A172 (cell line): Measurements from ENCODE around the gene SLC30A5. TPM values are rescaled to one million over a fixed set of nuclear protein-coding genes. Genes with fewer than 3 reads are reported as not detected.
"Not testable (repeated sequence)": the region's sequence is repeated elsewhere in the genome, so short reads cannot be mapped to it uniquely, and the experiment has no call there.

ENCODE experiments used
- DNase-seq: peaks from one replicate; pipeline ENCODE4 v3.0.0-alpha.2; 2015; ENCODE audit warnings: low spot score
- total RNA-seq: library from RNA; depleted of rRNA; stranded (reverse); fragments of >200 nt; shearing (Covaris generic); gene quantifications from 2 replicates; pipeline ENCODE4 v1.2.3, GENCODE V29; 2014; rRNA removed

SLC30A5 gene
- total RNA-seq: 88.0 and 93.4 TPM in 2 replicates

GRCh38 chr5:69093771-69094482, at the start of gene SLC30A5:
Gene SLC30A5, plus strand, starts transcription at chr5:69094014. Its CDS starts 242 bp downstream, at chr5:69094256.
- peak; percentile 99 for DNase-seq

- DNase-seq: not testable (repeated sequence)
Measured at GRCh38 chr5:69045213-69045612, 48.6 kb upstream of the SLC30A5 start.

GRCh38 chr5:69046375-69046957, 47.3 kb upstream of the SLC30A5 start:
- DNase-seq: peak; percentile 41

- no peak for DNase-seq
Measured at GRCh38 chr5:69048230-69048629, 45.6 kb upstream of the SLC30A5 start.

- no peak for DNase-seq
Measured at GRCh38 chr5:69049151-69049550, 44.7 kb upstream of the SLC30A5 start.

GRCh38 chr5:69049796-69050195, 44.0 kb upstream of the SLC30A5 start:
- DNase-seq: no peak

- no peak for DNase-seq
Measured at GRCh38 chr5:69050214-69050613, 43.6 kb upstream of the SLC30A5 start.

- no peak for DNase-seq
Measured at GRCh38 chr5:69052181-69052580, 41.6 kb upstream of the SLC30A5 start.

- no peak for DNase-seq
Measured at GRCh38 chr5:69074664-69075521, 18.9 kb upstream of the SLC30A5 start.

- no peak for DNase-seq
Measured at GRCh38 chr5:69075522-69076179, 18.2 kb upstream of the SLC30A5 start.

- peak; percentile 43 for DNase-seq
Measured at GRCh38 chr5:69078921-69079540, 14.8 kb upstream of the SLC30A5 start.

- DNase-seq: no peak
Measured at GRCh38 chr5:69079556-69079955, 14.3 kb upstream of the SLC30A5 start.

- DNase-seq: peak; percentile 69
Measured at GRCh38 chr5:69083412-69083811, 10.4 kb upstream of the SLC30A5 start.

GRCh38 chr5:69084195-69084594, 9.6 kb upstream of the SLC30A5 start:
- DNase-seq: no peak

GRCh38 chr5:69084903-69085302, 8.9 kb upstream of the SLC30A5 start:
- DNase-seq: no peak

- DNase-seq: no peak
Measured at GRCh38 chr5:69086206-69086605, 7.6 kb upstream of the SLC30A5 start.

- DNase-seq: not testable (repeated sequence)
Measured at GRCh38 chr5:69088006-69088405, 5.8 kb upstream of the SLC30A5 start.

- no peak for DNase-seq
Measured at GRCh38 chr5:69090158-69090557, 3.7 kb upstream of the SLC30A5 start.

GRCh38 chr5:69091771-69092170, 2.0 kb upstream of the SLC30A5 start:
- DNase-seq: no peak

- no peak for DNase-seq
Measured at GRCh38 chr5:69092969-69093368, 845 bp upstream of the SLC30A5 start.

- DNase-seq: no peak
Measured at GRCh38 chr5:69099302-69099701, 5.5 kb downstream of the SLC30A5 start.

- no peak for DNase-seq
Measured at GRCh38 chr5:69103521-69103920, 9.7 kb downstream of the SLC30A5 start.
